Liver (tissue), 9 donors: ENCODE measurements around the gene TRIP12. TPM values are rescaled to one million over a fixed set of nuclear protein-coding genes. Genes with fewer than 3 reads are reported as not detected.

Experiments
- DNase-seq: peaks from one replicate; pipeline ENCODE4 v3.0.0-alpha.2; 2017; ENCODE audit warnings: low spot score
- H3K27ac ChIP-seq, 2 donors: one replicate each; pipeline ENCODE4 v1.7.0; 2013; ENCODE audit warnings: inconsistent platforms in 2 of 2, low read length in 2 of 2, control low read depth in 1 of 2, low read depth in 1 of 2, mild to moderate bottlenecking in 1 of 2
- H3K27me3 ChIP-seq, 4 donors: one replicate each; pipeline versions ENCODE4 v1.6.1 to v1.7.0; 2013; ENCODE audit warnings: low read length in 3 of 4, inconsistent platforms in 1 of 4, mild to moderate bottlenecking in 1 of 4, moderate library complexity in 1 of 4; ENCODE audit not compliant: control insufficient read depth in 4 of 4, insufficient read depth in 4 of 4
- H3K36me3 ChIP-seq, 4 donors: one replicate each; pipeline versions ENCODE4 v1.6.1 to v1.7.0; 2013; ENCODE audit warnings: low read length in 3 of 4, mild to moderate bottlenecking in 3 of 4, low read depth in 1 of 4, moderate library complexity in 1 of 4; ENCODE audit not compliant: control insufficient read depth in 4 of 4, insufficient read depth in 3 of 4
- H3K4me1 ChIP-seq, 4 donors: one replicate each; pipeline versions ENCODE4 v1.6.1 to v1.7.0; 2013; ENCODE audit warnings: low read length in 3 of 4, mild to moderate bottlenecking in 3 of 4, moderate library complexity in 1 of 4; ENCODE audit not compliant: control insufficient read depth in 4 of 4, insufficient read depth in 4 of 4
- H3K4me3 ChIP-seq, 3 donors: one replicate each; pipeline versions ENCODE4 v1.6.1 to v1.7.0; 2013; ENCODE audit warnings: low read length in 3 of 3, control low read depth in 1 of 3, low read depth in 1 of 3, mild to moderate bottlenecking in 1 of 3
- H3K9ac ChIP-seq, 2 donors: one replicate each; pipeline ENCODE4 v1.7.0; 2013; ENCODE audit warnings: low read length in 2 of 2, mild to moderate bottlenecking in 2 of 2, moderate library complexity in 2 of 2, control low read depth in 1 of 2, low read depth in 1 of 2
- H3K9me3 ChIP-seq, 4 donors: one replicate each; pipeline versions ENCODE4 v1.6.1 to v1.7.0; 2013; ENCODE audit warnings: low read length in 3 of 4; ENCODE audit not compliant: control insufficient read depth in 4 of 4
- EGR1 ChIP-seq, 2 donors: IDR thresholded peaks; 2 replicates each; pipeline ENCODE4 v1.6.1; 2016 to 2018; ENCODE audit warnings: antibody characterized with exemption in 2 of 2, low read depth in 2 of 2
- FOXA1 ChIP-seq: IDR thresholded peaks from 2 replicates; pipeline ENCODE4 v1.6.1; 2016; ENCODE audit warnings: antibody characterized with exemption
- FOXA2 ChIP-seq: IDR thresholded peaks from 2 replicates; pipeline ENCODE4 v1.6.1; 2016; ENCODE audit warnings: antibody characterized with exemption
- GABPA ChIP-seq, 2 donors: IDR thresholded peaks in 1 of 2; conservative IDR thresholded peaks in 1 of 2; 2 replicates each; pipeline ENCODE4 v1.6.1; 2016; ENCODE audit warnings: antibody characterized with exemption in 2 of 2, mild to moderate bottlenecking in 1 of 2, moderate library complexity in 1 of 2
- HNF4A ChIP-seq, 2 donors: conservative IDR thresholded peaks; 2 replicates each; pipeline ENCODE4 v1.6.1; 2016; ENCODE audit warnings: antibody characterized with exemption in 2 of 2, mild to moderate bottlenecking in 2 of 2
- HNF4G ChIP-seq: IDR thresholded peaks from 2 replicates; pipeline ENCODE4 v1.6.1; 2016; ENCODE audit warnings: antibody characterized with exemption
- JUND ChIP-seq, 2 donors: IDR thresholded peaks; 2 replicates each; pipeline ENCODE4 v1.6.1; 2016; ENCODE audit warnings: antibody characterized with exemption in 2 of 2
- NR2F2 ChIP-seq: IDR thresholded peaks from 2 replicates; pipeline ENCODE4 v1.6.1; 2016; ENCODE audit warnings: antibody characterized with exemption
- RAD21 ChIP-seq, 2 donors: IDR thresholded peaks; 2 replicates each; pipeline ENCODE4 v1.6.1; 2016; ENCODE audit warnings: antibody characterized with exemption in 2 of 2, mild to moderate bottlenecking in 2 of 2
- RXRA ChIP-seq, 2 donors: IDR thresholded peaks; 2 replicates each; pipeline ENCODE4 v1.6.1; 2017 to 2018; ENCODE audit warnings: antibody characterized with exemption in 2 of 2, mild to moderate bottlenecking in 1 of 2
- SP1 ChIP-seq: IDR thresholded peaks from 2 replicates; pipeline ENCODE4 v1.6.1; 2018; ENCODE audit warnings: antibody characterized with exemption, mild to moderate bottlenecking
- TAF1 ChIP-seq: conservative IDR thresholded peaks from 2 replicates; pipeline ENCODE4 v1.6.1; 2016; ENCODE audit warnings: antibody characterized with exemption, mild to moderate bottlenecking
- YY1 ChIP-seq: IDR thresholded peaks from 2 replicates; pipeline ENCODE4 v1.6.1; 2016; ENCODE audit warnings: antibody characterized with exemption, mild to moderate bottlenecking
- WGBS: extraction: QIAGEN DNeasy Blood & Tissue Kit; methylation state at CpG from one replicate; pipeline ENCODE4 v1.1.7; 2013; 5-methylcytosine and 5-hydroxymethylcytosine counted together
- polyA plus RNA-seq, 2 donors: library from polyadenylated mRNA; stranded (reverse) in 1 of 2; unstranded in 1 of 2; fragments of 200-250 nt in 1 of 2; fragments of >200 nt in 1 of 2; fragmentation: Nextera tagmentation in 1 of 2; extraction: Ambion mirVana in 1 of 2; gene quantifications; one replicate each; pipeline versions ENCODE4 v1.2.1 to v1.2.3, GENCODE V29; 2013 to 2015
- total RNA-seq, 2 donors: library from RNA; depleted of rRNA; stranded (reverse); fragments of >200 nt; gene quantifications; one replicate each; pipeline ENCODE4 v1.2.3, GENCODE V29; 2014
- TF ChIP-seq, protein P1 (sequence below): IDR thresholded peaks from 2 replicates; pipeline ENCODE4 v1.6.1; 2016; ENCODE audit warnings: antibody characterized with exemption
- TF ChIP-seq, protein P2 (sequence below): IDR thresholded peaks from 2 replicates; pipeline ENCODE4 v1.6.1; 2016; ENCODE audit warnings: antibody characterized with exemption
- TF ChIP-seq, protein P3 (sequence below): IDR thresholded peaks from 2 replicates; pipeline ENCODE4 v1.6.1; 2016; ENCODE audit warnings: antibody characterized with exemption, mild to moderate bottlenecking
- TF ChIP-seq, protein P4 (sequence below): fragments of 150-350 bp; IDR thresholded peaks from 2 replicates; pipeline ENCODE4 v1.5.1; 2017; ENCODE audit warnings: improper control_type of control experiment, low read depth, low read length; ENCODE audit not compliant: missing input control
- TF ChIP-seq, protein P5 (sequence below): IDR thresholded peaks from 2 replicates; pipeline ENCODE4 v1.6.1; 2016; ENCODE audit warnings: antibody characterized with exemption
- donor health status: healthy.
- donor health status: healthy.
- donor health status: healthy.
- donor health status: healthy.
- donor health status: healthy.

The TRIP12 gene
- total and polyA plus RNA-seq, 4 donors = 13.9 to 128 (median 67.4) TPM

DNA sequence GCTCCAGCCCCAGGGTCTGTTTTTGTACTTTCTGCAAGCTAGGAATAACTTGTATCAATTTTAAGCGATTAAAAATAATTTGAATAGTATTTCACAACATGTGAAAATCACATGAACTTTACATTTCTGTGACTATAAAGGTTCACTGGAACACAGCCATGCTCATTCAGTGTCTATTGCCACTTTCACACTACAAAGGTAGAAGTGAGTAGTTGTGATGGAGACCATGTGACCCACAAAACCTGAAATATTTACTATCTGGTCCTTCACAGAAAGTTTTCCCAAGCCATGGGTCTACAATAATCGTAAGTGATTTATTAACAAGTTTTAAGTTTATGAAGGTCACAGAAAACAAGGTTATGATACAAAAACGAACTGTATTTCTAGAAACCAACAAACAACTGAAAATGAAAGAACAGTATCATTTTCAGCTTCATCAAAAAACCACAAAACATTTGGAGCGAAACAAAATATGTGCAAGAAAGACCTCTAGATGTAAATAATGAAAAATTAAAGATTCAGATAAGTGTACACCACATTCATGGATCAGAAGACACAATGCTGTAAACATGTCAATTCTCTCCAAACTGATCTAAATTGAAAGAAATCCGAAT, 138.6 kb downstream of the TRIP12 start:
- Histone ChIP-seq H3K4me3 (no peak overlapping the region), H3K9ac (no peak overlapping the region), H3K27ac (no peak overlapping the region), H3K4me1 (no peaks in the 10 kb centered on the region), H3K27me3 (no peaks in the 10 kb centered on the region), H3K9me3 (no peaks in the 10 kb centered on the region), H3K36me3 (peaks cover under 1 to 40% (median 35%) of the 10 kb centered on the region in 4 donors)
- WGBS = 91% methylated on average over 5 of the region's 5 CpGs
- no peak for DNase-seq
- TF ChIP-seq HNF4A (conservative IDR thresholded peaks at IDR 0.05) = no peak
- TF ChIP-seq GABPA (IDR thresholded peaks at IDR 0.05 in 1 of 2, conservative IDR thresholded peaks at IDR 0.05 in 1 of 2) = no peak
- no peak for TF ChIP-seq YY1
- TF ChIP-seq, protein P1, sequence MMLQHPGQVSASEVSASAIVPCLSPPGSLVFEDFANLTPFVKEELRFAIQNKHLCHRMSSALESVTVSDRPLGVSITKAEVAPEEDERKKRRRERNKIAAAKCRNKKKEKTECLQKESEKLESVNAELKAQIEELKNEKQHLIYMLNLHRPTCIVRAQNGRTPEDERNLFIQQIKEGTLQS = no peak
- TF ChIP-seq HNF4G = no peak
- TF ChIP-seq FOXA2 = no peak
- TF ChIP-seq NR2F2 = no peak
- no peak for TF ChIP-seq RAD21 (IDR thresholded peaks at IDR 0.05)
- no peak for TF ChIP-seq EGR1 (IDR thresholded peaks at IDR 0.05; ENCODE audit: low read depth in 2 of 2)
- TF ChIP-seq SP1 = no peak
- no peak for TF ChIP-seq JUND (IDR thresholded peaks at IDR 0.05)
- TF ChIP-seq, protein P2, sequence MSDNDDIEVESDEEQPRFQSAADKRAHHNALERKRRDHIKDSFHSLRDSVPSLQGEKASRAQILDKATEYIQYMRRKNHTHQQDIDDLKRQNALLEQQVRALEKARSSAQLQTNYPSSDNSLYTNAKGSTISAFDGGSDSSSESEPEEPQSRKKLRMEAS = no peak
- TF ChIP-seq FOXA1 = no peak
- TF ChIP-seq, protein P3, sequence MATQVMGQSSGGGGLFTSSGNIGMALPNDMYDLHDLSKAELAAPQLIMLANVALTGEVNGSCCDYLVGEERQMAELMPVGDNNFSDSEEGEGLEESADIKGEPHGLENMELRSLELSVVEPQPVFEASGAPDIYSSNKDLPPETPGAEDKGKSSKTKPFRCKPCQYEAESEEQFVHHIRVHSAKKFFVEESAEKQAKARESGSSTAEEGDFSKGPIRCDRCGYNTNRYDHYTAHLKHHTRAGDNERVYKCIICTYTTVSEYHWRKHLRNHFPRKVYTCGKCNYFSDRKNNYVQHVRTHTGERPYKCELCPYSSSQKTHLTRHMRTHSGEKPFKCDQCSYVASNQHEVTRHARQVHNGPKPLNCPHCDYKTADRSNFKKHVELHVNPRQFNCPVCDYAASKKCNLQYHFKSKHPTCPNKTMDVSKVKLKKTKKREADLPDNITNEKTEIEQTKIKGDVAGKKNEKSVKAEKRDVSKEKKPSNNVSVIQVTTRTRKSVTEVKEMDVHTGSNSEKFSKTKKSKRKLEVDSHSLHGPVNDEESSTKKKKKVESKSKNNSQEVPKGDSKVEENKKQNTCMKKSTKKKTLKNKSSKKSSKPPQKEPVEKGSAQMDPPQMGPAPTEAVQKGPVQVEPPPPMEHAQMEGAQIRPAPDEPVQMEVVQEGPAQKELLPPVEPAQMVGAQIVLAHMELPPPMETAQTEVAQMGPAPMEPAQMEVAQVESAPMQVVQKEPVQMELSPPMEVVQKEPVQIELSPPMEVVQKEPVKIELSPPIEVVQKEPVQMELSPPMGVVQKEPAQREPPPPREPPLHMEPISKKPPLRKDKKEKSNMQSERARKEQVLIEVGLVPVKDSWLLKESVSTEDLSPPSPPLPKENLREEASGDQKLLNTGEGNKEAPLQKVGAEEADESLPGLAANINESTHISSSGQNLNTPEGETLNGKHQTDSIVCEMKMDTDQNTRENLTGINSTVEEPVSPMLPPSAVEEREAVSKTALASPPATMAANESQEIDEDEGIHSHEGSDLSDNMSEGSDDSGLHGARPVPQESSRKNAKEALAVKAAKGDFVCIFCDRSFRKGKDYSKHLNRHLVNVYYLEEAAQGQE = no peak
- TF ChIP-seq, protein P4, sequence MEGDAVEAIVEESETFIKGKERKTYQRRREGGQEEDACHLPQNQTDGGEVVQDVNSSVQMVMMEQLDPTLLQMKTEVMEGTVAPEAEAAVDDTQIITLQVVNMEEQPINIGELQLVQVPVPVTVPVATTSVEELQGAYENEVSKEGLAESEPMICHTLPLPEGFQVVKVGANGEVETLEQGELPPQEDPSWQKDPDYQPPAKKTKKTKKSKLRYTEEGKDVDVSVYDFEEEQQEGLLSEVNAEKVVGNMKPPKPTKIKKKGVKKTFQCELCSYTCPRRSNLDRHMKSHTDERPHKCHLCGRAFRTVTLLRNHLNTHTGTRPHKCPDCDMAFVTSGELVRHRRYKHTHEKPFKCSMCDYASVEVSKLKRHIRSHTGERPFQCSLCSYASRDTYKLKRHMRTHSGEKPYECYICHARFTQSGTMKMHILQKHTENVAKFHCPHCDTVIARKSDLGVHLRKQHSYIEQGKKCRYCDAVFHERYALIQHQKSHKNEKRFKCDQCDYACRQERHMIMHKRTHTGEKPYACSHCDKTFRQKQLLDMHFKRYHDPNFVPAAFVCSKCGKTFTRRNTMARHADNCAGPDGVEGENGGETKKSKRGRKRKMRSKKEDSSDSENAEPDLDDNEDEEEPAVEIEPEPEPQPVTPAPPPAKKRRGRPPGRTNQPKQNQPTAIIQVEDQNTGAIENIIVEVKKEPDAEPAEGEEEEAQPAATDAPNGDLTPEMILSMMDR = no peak
- no peak for TF ChIP-seq TAF1
- no peak for TF ChIP-seq RXRA (IDR thresholded peaks at IDR 0.05)
- TF ChIP-seq, protein P5, sequence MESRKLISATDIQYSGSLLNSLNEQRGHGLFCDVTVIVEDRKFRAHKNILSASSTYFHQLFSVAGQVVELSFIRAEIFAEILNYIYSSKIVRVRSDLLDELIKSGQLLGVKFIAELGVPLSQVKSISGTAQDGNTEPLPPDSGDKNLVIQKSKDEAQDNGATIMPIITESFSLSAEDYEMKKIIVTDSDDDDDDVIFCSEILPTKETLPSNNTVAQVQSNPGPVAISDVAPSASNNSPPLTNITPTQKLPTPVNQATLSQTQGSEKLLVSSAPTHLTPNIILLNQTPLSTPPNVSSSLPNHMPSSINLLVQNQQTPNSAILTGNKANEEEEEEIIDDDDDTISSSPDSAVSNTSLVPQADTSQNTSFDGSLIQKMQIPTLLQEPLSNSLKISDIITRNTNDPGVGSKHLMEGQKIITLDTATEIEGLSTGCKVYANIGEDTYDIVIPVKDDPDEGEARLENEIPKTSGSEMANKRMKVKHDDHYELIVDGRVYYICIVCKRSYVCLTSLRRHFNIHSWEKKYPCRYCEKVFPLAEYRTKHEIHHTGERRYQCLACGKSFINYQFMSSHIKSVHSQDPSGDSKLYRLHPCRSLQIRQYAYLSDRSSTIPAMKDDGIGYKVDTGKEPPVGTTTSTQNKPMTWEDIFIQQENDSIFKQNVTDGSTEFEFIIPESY = no peak
